Nephron progenitor cell (in vitro differentiated cells): Measurements from ENCODE around the gene MMD.
A peak's percentile ranks its signal among the peaks of the same experiment; 100 is the strongest.
"Not testable (repeated sequence)": the region's sequence is repeated elsewhere in the genome, so short reads cannot be mapped to it uniquely, and the experiment has no call there.

Experiments used
- DNase-seq: peaks from one replicate; pipeline ENCODE4 v3.0.0; 2021
- H3K27ac Mint-ChIP-seq: 2 replicates; pipeline ENCODE4 v1.8.0; 2021; ENCODE audit warnings: mild to moderate bottlenecking, moderate library complexity, mixed read lengths
- H3K27me3 Mint-ChIP-seq: 2 replicates; pipeline ENCODE4 v1.8.0; 2021; ENCODE audit warnings: mild to moderate bottlenecking, low read depth, mixed read lengths; ENCODE audit not compliant: poor library complexity
- H3K36me3 Mint-ChIP-seq: 2 replicates; pipeline ENCODE4 v1.8.0; 2021; ENCODE audit warnings: low read depth, mixed read lengths
- H3K4me1 Mint-ChIP-seq: 2 replicates; pipeline ENCODE4 v1.8.0; 2021; ENCODE audit warnings: mixed read lengths
- H3K4me3 Mint-ChIP-seq: 2 replicates; pipeline ENCODE4 v1.8.0; 2021; ENCODE audit warnings: mild to moderate bottlenecking, moderate library complexity, mixed read lengths
- H3K9me3 Mint-ChIP-seq: 2 replicates; pipeline ENCODE4 v1.8.0; 2021; ENCODE audit warnings: mild to moderate bottlenecking, moderate library complexity, mixed read lengths
- TF ChIP-seq, protein P1 (sequence below): fragments of 200-600 bp; sonication (generic); IDR thresholded peaks from 2 replicates; pipeline ENCODE4 v1.5.0; 2021; ENCODE audit warnings: antibody characterized with exemption

The MMD gene

DNA sequence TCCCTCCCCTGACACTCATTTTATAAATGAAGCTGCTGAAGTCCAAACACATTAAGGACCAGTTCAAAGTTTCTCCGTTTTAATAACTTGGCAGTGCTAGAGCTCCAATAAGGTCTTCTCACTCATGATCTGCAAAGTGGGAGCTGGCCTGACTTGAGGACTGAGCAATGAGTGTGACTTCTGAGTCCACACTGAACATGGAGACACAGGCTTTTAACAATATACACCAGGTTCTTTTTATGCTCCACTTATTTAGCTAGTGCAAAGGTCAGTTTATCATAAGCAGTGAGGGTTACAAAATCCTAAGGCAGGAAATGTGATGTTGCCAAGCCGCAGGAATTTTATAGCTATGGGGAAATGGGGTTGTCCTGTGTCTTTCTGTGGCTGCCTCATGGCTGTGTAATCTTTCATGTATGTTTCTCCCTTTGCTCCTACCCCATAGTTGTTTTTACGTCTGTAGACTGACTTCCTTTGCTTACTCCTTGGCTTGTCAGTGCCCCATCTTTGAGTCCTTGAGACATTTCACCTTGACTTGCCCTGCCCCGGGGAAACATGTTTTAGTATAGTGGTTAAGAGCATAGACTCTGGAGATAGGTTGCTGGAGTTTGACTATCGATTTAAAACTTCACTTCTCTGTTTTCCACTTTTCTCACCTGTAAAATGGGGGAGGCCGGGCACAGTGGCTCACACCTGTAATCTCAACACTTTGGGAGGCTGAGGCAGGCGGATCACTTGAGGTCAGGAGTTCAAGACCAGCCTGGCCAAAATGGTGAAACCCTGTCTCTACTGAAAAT lies 12.2 kb upstream of the MMD start:
- Mint-ChIP-seq H3K4me3 (no peak overlapping the region), H3K27ac (no peak overlapping the region), H3K4me1 (peaks cover 24% of the 10 kb centered on the region), H3K27me3 (no peaks in the 10 kb centered on the region), H3K36me3 (no peaks in the 10 kb centered on the region), H3K9me3 (peaks cover 3% of the 10 kb centered on the region)
- TF ChIP-seq, protein P1, sequence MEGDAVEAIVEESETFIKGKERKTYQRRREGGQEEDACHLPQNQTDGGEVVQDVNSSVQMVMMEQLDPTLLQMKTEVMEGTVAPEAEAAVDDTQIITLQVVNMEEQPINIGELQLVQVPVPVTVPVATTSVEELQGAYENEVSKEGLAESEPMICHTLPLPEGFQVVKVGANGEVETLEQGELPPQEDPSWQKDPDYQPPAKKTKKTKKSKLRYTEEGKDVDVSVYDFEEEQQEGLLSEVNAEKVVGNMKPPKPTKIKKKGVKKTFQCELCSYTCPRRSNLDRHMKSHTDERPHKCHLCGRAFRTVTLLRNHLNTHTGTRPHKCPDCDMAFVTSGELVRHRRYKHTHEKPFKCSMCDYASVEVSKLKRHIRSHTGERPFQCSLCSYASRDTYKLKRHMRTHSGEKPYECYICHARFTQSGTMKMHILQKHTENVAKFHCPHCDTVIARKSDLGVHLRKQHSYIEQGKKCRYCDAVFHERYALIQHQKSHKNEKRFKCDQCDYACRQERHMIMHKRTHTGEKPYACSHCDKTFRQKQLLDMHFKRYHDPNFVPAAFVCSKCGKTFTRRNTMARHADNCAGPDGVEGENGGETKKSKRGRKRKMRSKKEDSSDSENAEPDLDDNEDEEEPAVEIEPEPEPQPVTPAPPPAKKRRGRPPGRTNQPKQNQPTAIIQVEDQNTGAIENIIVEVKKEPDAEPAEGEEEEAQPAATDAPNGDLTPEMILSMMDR, result no peak
- no peak for DNase-seq

DNA sequence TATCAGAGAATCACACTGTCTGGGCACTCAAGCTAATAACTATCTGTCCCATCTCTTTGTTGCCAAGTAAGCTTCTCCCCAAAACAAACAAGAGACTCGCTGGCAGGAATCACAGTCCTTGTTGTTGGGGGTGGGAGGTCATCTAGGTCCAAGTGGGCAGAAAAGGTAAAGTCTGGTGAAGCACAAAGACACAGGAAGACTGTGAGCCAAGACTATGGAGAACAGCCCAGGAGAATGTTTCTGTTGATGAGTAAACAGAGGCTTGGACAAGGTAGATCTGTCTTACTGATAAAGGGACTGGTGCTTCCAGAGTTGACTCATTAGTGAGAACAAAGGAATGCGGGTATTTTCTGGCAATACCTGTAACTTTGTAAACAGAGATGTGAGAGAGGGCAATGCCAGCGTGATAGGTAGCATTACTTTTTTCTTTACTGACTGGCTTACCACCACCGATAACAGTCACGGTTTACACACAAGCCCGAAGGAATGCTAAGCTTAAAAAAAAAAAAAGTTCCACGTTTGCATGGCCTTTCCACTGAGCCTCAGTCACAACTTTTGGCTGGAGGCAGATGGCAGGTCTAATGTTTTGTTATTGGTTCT lies 11.5 kb upstream of the MMD start:
- Mint-ChIP-seq H3K4me1 (peaks cover 24% of the 10 kb centered on the region), H3K4me3 (no peak overlapping the region), H3K27me3 (no peaks in the 10 kb centered on the region), H3K9me3 (peaks cover 3% of the 10 kb centered on the region), H3K36me3 (no peaks in the 10 kb centered on the region), H3K27ac (no peak overlapping the region)
- DNase-seq, result no peak
- TF ChIP-seq, protein P1, result no peak

DNA sequence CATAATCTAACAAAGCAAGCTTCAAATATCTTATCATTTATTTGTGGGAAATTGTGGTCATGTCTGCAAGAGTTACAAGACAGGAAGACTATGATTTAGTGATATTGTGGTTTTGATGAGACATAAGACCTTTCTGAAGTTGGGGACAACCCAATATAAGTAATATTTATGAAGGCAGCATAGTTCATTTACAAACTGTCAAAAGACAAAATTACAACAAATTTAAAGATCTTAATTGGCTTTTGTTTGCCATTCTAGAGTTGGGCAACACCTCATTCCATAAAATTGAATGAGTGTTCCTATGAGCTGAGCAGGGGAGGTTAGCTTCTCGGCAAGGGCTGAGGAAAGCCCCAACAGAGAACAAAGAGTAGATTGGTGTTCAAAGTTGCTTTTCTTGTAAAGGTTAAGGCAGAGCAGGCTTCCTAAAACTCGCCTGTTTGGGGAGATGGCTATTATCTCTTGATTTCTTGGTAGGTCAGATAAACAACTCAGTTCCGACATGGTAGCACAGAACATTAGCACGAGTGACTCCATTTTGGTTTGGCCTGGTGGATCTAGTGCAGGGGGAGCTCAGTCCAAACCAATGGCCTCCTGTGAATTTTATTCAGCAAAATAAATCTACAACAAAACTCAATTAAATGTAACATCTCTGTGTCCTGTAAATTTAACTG lies 10.9 kb upstream of the MMD start:
- Mint-ChIP-seq H3K27me3 (no peaks in the 10 kb centered on the region), H3K27ac (no peak overlapping the region), H3K4me1 (peaks cover 21% of the 10 kb centered on the region), H3K4me3 (no peak overlapping the region), H3K36me3 (no peaks in the 10 kb centered on the region), H3K9me3 (no peaks in the 10 kb centered on the region)
- TF ChIP-seq, protein P1, result no peak
- DNase-seq, result no peak

DNA sequence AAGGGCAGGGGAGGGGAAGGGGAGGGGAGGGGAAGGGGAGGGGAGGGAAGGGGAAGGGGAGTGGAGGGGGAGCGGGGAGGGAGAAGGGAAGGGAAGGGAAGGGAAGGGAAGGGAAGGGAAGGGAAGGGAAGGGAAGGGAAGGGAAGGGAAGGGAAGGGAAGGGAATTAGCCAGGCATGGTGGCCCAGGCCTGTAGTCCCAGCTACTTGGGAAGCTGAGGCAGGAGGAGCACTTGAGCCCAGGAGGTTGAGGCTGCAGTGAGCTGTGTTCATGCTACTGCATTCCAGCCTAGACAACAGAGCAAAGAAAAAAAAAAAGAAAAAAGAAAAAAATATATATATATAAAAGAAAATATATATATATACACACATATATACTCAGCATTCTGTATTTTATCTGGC lies 10.3 kb upstream of the MMD start:
- H3K4me3 Mint-ChIP-seq, H3K27ac Mint-ChIP-seq, H3K27me3 Mint-ChIP-seq, H3K36me3 Mint-ChIP-seq, DNase-seq, H3K9me3 Mint-ChIP-seq: not testable (repeated sequence)
- H3K4me1 Mint-ChIP-seq, result peaks cover 18% of the 10 kb centered on the region

DNA sequence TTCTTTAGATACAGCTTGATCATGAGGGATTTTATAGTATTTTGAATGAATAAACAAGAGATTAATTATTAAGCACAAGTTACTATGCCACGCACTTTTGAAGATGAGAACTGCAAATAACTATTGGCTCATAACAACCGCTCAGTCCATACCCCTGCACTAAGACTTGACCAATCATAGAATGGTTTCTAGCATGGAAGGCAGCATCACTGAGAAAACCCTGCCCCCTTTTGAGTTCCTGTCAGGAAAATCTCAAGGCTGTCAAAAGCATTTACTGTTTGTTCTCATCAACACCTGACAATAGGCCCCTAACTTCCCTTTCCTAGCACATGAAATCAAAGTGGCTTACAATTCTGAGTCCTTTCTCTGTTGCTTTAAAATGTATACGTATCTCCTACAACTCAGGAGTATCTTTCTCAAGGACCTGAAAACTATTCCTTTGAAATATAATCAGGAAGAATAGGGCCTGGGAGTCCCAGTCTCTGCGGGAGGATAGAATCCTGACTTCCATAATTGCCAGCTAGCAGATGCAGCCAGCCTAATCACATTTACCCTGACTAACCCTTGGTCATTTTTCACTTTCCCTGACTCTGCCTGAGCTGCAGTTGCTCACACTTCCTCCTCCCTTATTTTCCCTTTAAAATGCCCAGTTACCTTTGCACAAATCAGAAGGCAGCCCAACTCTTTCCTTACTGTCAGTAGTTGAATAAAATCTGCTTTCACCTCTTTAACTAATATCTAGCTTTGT lies 9.1 kb upstream of the MMD start:
- Mint-ChIP-seq H3K27ac (peak overlapping the region; percentile 71), H3K27me3 (peaks cover 3% of the 10 kb centered on the region), H3K4me3 (no peak overlapping the region)

More for the DNA sequence above, 9.1 kb upstream of the MMD start:
- no peak for DNase-seq
- TF ChIP-seq, protein P1, result no peak
- Mint-ChIP-seq H3K36me3 (no peaks in the 10 kb centered on the region), H3K9me3 (no peaks in the 10 kb centered on the region), H3K4me1 (peaks cover 18% of the 10 kb centered on the region)
